Activated CD4-positive, alpha-beta T cell treated with anti-CD3 and anti-CD28 coated beads, Interleukin-2, amount 10 ng/mL, durations not matched to agents 24 days and 14 days (primary cell): ENCODE measurements around the gene C22orf15. TPM values are rescaled to one million over a fixed set of nuclear protein-coding genes. Genes with fewer than 3 reads are reported as not detected.

ENCODE experiments used
- DNase-seq: peaks from one replicate; pipeline ENCODE4 v3.0.0; 2022
- H3K27ac Mint-ChIP-seq: one replicate; pipeline ENCODE4 v1.8.0; 2022; ENCODE audit warnings: mild to moderate bottlenecking, mixed read lengths
- H3K27me3 Mint-ChIP-seq: one replicate; pipeline ENCODE4 v1.8.0; 2022; ENCODE audit warnings: mixed read lengths
- H3K36me3 Mint-ChIP-seq: one replicate; pipeline ENCODE4 v1.8.0; 2022; ENCODE audit warnings: low read depth, mild to moderate bottlenecking, mixed read lengths
- H3K4me1 Mint-ChIP-seq: one replicate; pipeline ENCODE4 v1.8.0; 2021; ENCODE audit warnings: mixed read lengths
- H3K4me3 Mint-ChIP-seq: one replicate; pipeline ENCODE4 v1.8.0; 2022; ENCODE audit warnings: mild to moderate bottlenecking, moderate library complexity, mixed read lengths
- H3K9me3 Mint-ChIP-seq: one replicate; pipeline ENCODE4 v1.8.0; 2021; ENCODE audit warnings: mixed read lengths
- intact Hi-C: fragments of 100-400 bp; cut with micrococcal nuclease; formaldehyde crosslinking; loops from one replicate; pipeline ENCODE4 v1.15.1; 2023
- total RNA-seq: library from RNA; stranded (reverse); gene quantifications from 2 replicates; pipeline ENCODE4 v1.2.3, GENCODE V29; 2022

C22orf15 gene
- total RNA-seq, 1 donor from 2014 or later: 0.16 TPM

- Mint-ChIP-seq H3K27ac (no peak overlapping the region), H3K9me3 (no peaks in the 10 kb centered on the region), H3K4me1 (peaks cover 14% of the 10 kb centered on the region), H3K36me3 (no peaks in the 10 kb centered on the region), H3K27me3 (no peaks in the 10 kb centered on the region), H3K4me3 (no peak overlapping the region)
- DNase-seq: no peak
- intact Hi-C loops: no loop called here
These were observed 19.5 kb downstream of the C22orf15 start for GRCh38 chr22:23782252-23782651.

GRCh38 chr22:23782703-23783102 is 19.9 kb downstream of the C22orf15 start:
- no peak overlapping the region for H3K27ac Mint-ChIP-seq
- H3K9me3 Mint-ChIP-seq: no peaks in the 10 kb centered on the region
- no peak overlapping the region for H3K4me3 Mint-ChIP-seq
- no peak for DNase-seq
- H3K27me3 Mint-ChIP-seq: no peaks in the 10 kb centered on the region
- no peaks in the 10 kb centered on the region for H3K36me3 Mint-ChIP-seq
- intact Hi-C loops: no loop called here
- H3K4me1 Mint-ChIP-seq: peaks cover 16% of the 10 kb centered on the region

- H3K4me3 Mint-ChIP-seq: no peak overlapping the region
- H3K4me1 Mint-ChIP-seq: peaks cover 22% of the 10 kb centered on the region
- intact Hi-C loops: no loop called here
- H3K9me3 Mint-ChIP-seq: no peaks in the 10 kb centered on the region
- no peaks in the 10 kb centered on the region for H3K27me3 Mint-ChIP-seq
- no peak for DNase-seq
- H3K27ac Mint-ChIP-seq: no peak overlapping the region
- H3K36me3 Mint-ChIP-seq: peaks cover 2% of the 10 kb centered on the region
These were observed 20.7 kb downstream of the C22orf15 start for GRCh38 chr22:23783265-23784150.

GRCh38 chr22:23784215-23784732 is 21.5 kb downstream of the C22orf15 start:
- H3K4me1 Mint-ChIP-seq: peaks cover 22% of the 10 kb centered on the region
- intact Hi-C loops: no loop called here
- H3K27me3 Mint-ChIP-seq: no peaks in the 10 kb centered on the region
- peaks cover 4% of the 10 kb centered on the region for H3K36me3 Mint-ChIP-seq
- H3K9me3 Mint-ChIP-seq: no peaks in the 10 kb centered on the region
- peak overlapping the region; percentile 44 for H3K27ac Mint-ChIP-seq
- peak overlapping the region; percentile 16 for H3K4me3 Mint-ChIP-seq
- peak; percentile 68 for DNase-seq

- H3K9me3 Mint-ChIP-seq: no peaks in the 10 kb centered on the region
- H3K4me3 Mint-ChIP-seq: peak overlapping the region; percentile 88
These were observed 23.5 kb downstream of the C22orf15 start for GRCh38 chr22:23786261-23786710.

GRCh38 chr22:23786752-23787599 is 24.2 kb downstream of the C22orf15 start, which contains the start of gene SMARCB1:
SMARCB1 (plus strand) TSS chr22:23786966; CDS start chr22:23787170, 204 bp downstream.
- Mint-ChIP-seq H3K4me3 (peak within 1 kb of the TSS; percentile 88), H3K27me3 (no peaks in the 10 kb centered on the region), H3K27ac (peak within 1 kb of the TSS; percentile 95), H3K4me1 (peaks cover 28% of the 10 kb centered on the region), H3K9me3 (no peaks in the 10 kb centered on the region), H3K36me3 (peaks cover 7% of the 10 kb centered on the region)
- DNase-seq: peak; percentile 96
- intact Hi-C loops: loop anchor here (1.0 to 2.0 kb wide), 6 partner anchors 15 to 127 kb away; partner anchors contain the start of genes CHCHD10, DERL3, MIF and MMP11

More at GRCh38 chr22:23786261-23786710, 23.5 kb downstream of the C22orf15 start:
- no peak for DNase-seq
- peaks cover 28% of the 10 kb centered on the region for H3K4me1 Mint-ChIP-seq
- intact Hi-C loops: loop anchor here (1.0 to 2.0 kb wide), 3 partner anchors 14 to 109 kb away; partner anchors contain the start of genes MIF and MMP11
- H3K27ac Mint-ChIP-seq: peak overlapping the region; percentile 95
- H3K36me3 Mint-ChIP-seq: peaks cover 7% of the 10 kb centered on the region
- no peaks in the 10 kb centered on the region for H3K27me3 Mint-ChIP-seq

- Mint-ChIP-seq H3K36me3 (peaks cover 12% of the 10 kb centered on the region), H3K27me3 (no peaks in the 10 kb centered on the region), H3K9me3 (no peaks in the 10 kb centered on the region), H3K4me3 (peak overlapping the region; percentile 88), H3K4me1 (peaks cover 34% of the 10 kb centered on the region), H3K27ac (peak overlapping the region; percentile 86)
- intact Hi-C loops: loop anchor here (1.0 to 2.0 kb wide), 5 partner anchors 20 to 127 kb away; partner anchors contain the start of genes CHCHD10, DERL3 and MIF
- no peak for DNase-seq
These were observed 24.8 kb downstream of the C22orf15 start for GRCh38 chr22:23787600-23787896.

GRCh38 chr22:23787910-23788309 is 25.1 kb downstream of the C22orf15 start:
- H3K9me3 Mint-ChIP-seq: no peaks in the 10 kb centered on the region
- peak overlapping the region; percentile 88 for H3K4me3 Mint-ChIP-seq
- H3K4me1 Mint-ChIP-seq: peaks cover 35% of the 10 kb centered on the region
- H3K27me3 Mint-ChIP-seq: no peaks in the 10 kb centered on the region
- intact Hi-C loops: loop anchor here (1.0 to 2.0 kb wide), 5 partner anchors 21 to 126 kb away; partner anchors contain the start of genes CHCHD10, DERL3 and MIF
- peak overlapping the region; percentile 86 for H3K27ac Mint-ChIP-seq
- DNase-seq: no peak
- H3K36me3 Mint-ChIP-seq: peaks cover 14% of the 10 kb centered on the region

GRCh38 chr22:23789121-23789520 is 26.3 kb downstream of the C22orf15 start:
- Mint-ChIP-seq H3K27ac (no peak overlapping the region), H3K4me3 (no peak overlapping the region)
- intact Hi-C loops: no loop called here

GRCh38 chr22:23789638-23790037 is 26.8 kb downstream of the C22orf15 start:
- H3K4me3 Mint-ChIP-seq: no peak overlapping the region
- no peaks in the 10 kb centered on the region for H3K27me3 Mint-ChIP-seq
- intact Hi-C loops: no loop called here

More at GRCh38 chr22:23789121-23789520, 26.3 kb downstream of the C22orf15 start:
- peaks cover 18% of the 10 kb centered on the region for H3K36me3 Mint-ChIP-seq
- peaks cover 36% of the 10 kb centered on the region for H3K4me1 Mint-ChIP-seq
- no peaks in the 10 kb centered on the region for H3K27me3 Mint-ChIP-seq
- DNase-seq: no peak
- no peaks in the 10 kb centered on the region for H3K9me3 Mint-ChIP-seq

GRCh38 chr22:23790819-23791737 is 28.3 kb downstream of the C22orf15 start:
- Mint-ChIP-seq H3K4me1 (peaks cover 29% of the 10 kb centered on the region), H3K27ac (no peak overlapping the region), H3K4me3 (no peak overlapping the region), H3K36me3 (peaks cover 27% of the 10 kb centered on the region), H3K9me3 (no peaks in the 10 kb centered on the region), H3K27me3 (no peaks in the 10 kb centered on the region)
- intact Hi-C loops: no loop called here
- DNase-seq: no peak

More at GRCh38 chr22:23789638-23790037, 26.8 kb downstream of the C22orf15 start:
- peaks cover 32% of the 10 kb centered on the region for H3K4me1 Mint-ChIP-seq
- H3K27ac Mint-ChIP-seq: no peak overlapping the region
- peaks cover 18% of the 10 kb centered on the region for H3K36me3 Mint-ChIP-seq
- no peaks in the 10 kb centered on the region for H3K9me3 Mint-ChIP-seq
- no peak for DNase-seq

- Mint-ChIP-seq H3K9me3 (no peaks in the 10 kb centered on the region), H3K27me3 (no peaks in the 10 kb centered on the region), H3K27ac (no peak overlapping the region), H3K36me3 (peaks cover 35% of the 10 kb centered on the region), H3K4me3 (no peak overlapping the region), H3K4me1 (peaks cover 23% of the 10 kb centered on the region)
- intact Hi-C loops: no loop called here
- no peak for DNase-seq
These were observed 29.2 kb downstream of the C22orf15 start for GRCh38 chr22:23791738-23792645.
